ENCODE measurements around the gene ADCY10. TPM values are rescaled to one million over a fixed set of nuclear protein-coding genes. Genes with fewer than 3 reads are reported as not detected.
"Not testable (repeated sequence)": the region's sequence is repeated elsewhere in the genome, so short reads cannot be mapped to it uniquely, and the experiment has no call there.

ADCY10 gene
- total and polyA plus RNA-seq, 2 donors (not counting 3 experiments of a cell fraction or from before 2014, with no cell fraction given), result not detected

GRCh38 chr1:167832693-167833092 is 81.2 kb downstream of the ADCY10 start:
- H3K4me3 ChIP-seq (replicated peaks in 1 of 3; ENCODE audit: insufficient read depth in 1 of 3, low read depth in 1 of 3, low read length in 3 of 3), result no peak overlapping the region
- ChIA-PET POLR2A (no interaction called here), CTCF (no interaction called here)
- dilution Hi-C loops (cut with MboI; ENCODE audit: extremely low pct_ligation_motif_present, low sequenced_read_pairs), result no loop called here
- H3K4me1 ChIP-seq (ENCODE audit: control insufficient read depth, extremely low read depth, insufficient read depth, low read length), result peaks cover 2% of the 10 kb centered on the region
- no TSS peak for BruUV-seq (replicated peaks)
- H3K9ac ChIP-seq (replicated peaks; ENCODE audit: extremely low read depth, insufficient read depth, low read length), result no peak overlapping the region
- no peaks in the 10 kb centered on the region for H4K20me1 ChIP-seq (replicated peaks; ENCODE audit: control insufficient read depth, extremely low read depth, insufficient read depth, low read length)
- intact Hi-C loops (cut with micrococcal nuclease), result no loop called here
- no peak overlapping the region for H3K4me2 ChIP-seq (ENCODE audit: insufficient read depth, low read length)
- peaks cover 0 to 1% of the 10 kb centered on the region in 2 experiments for H3K27me3 ChIP-seq (ENCODE audit: control insufficient read depth in 2 of 2, insufficient read depth in 2 of 2, low read length in 2 of 2)
- H3K79me2 ChIP-seq (ENCODE audit: control insufficient read depth, insufficient read depth, low read length), result no peaks in the 10 kb centered on the region
- no peak overlapping the region for H3K27ac ChIP-seq (ENCODE audit: insufficient read depth, low read depth, low read length)
- no peak for TF ChIP-seq MYC (IDR thresholded peaks at IDR 0.05; ENCODE audit: low read depth, low read length)
- no peak for TF ChIP-seq EZH2 (IDR thresholded peaks at IDR 0.05; ENCODE audit: borderline replicate concordance, low read depth, low read length, severe bottlenecking)
- no peak for TF ChIP-seq POLR2A (IDR thresholded peaks at IDR 0.05; ENCODE audit: low read depth, low read length)
- TF ChIP-seq, protein P1, sequence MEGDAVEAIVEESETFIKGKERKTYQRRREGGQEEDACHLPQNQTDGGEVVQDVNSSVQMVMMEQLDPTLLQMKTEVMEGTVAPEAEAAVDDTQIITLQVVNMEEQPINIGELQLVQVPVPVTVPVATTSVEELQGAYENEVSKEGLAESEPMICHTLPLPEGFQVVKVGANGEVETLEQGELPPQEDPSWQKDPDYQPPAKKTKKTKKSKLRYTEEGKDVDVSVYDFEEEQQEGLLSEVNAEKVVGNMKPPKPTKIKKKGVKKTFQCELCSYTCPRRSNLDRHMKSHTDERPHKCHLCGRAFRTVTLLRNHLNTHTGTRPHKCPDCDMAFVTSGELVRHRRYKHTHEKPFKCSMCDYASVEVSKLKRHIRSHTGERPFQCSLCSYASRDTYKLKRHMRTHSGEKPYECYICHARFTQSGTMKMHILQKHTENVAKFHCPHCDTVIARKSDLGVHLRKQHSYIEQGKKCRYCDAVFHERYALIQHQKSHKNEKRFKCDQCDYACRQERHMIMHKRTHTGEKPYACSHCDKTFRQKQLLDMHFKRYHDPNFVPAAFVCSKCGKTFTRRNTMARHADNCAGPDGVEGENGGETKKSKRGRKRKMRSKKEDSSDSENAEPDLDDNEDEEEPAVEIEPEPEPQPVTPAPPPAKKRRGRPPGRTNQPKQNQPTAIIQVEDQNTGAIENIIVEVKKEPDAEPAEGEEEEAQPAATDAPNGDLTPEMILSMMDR (IDR thresholded peaks at IDR 0.05; ENCODE audit: extremely low read depth in 1 of 2, insufficient read depth in 1 of 2, low read depth in 1 of 2, low read length in 2 of 2), result no peak
- no peak for TF ChIP-seq POLR2AphosphoS5 (IDR thresholded peaks at IDR 0.05; ENCODE audit: insufficient read depth, low read depth, low read length)
- TF ChIP-seq JUN (IDR thresholded peaks at IDR 0.05; ENCODE audit: borderline replicate concordance, insufficient read depth, insufficient read length, low read depth), result no peak
- TF ChIP-seq GATA2 (IDR thresholded peaks at IDR 0.05; ENCODE audit: insufficient read depth, insufficient read length, low read depth, low read length), result no peak
- no peak for TF ChIP-seq FOS (IDR thresholded peaks at IDR 0.05; ENCODE audit: borderline replicate concordance, insufficient read depth, low read length)
- no peak overlapping the region for H2AFZ ChIP-seq (ENCODE audit: low read depth, low read length)
- DNase-seq (ENCODE audit: low read depth, low spot score), result no peak
- H3K9me1 ChIP-seq (replicated peaks; ENCODE audit: control insufficient read depth, extremely low read depth, insufficient read depth, low read length), result no peaks in the 10 kb centered on the region
- H3K9me3 ChIP-seq (replicated peaks; ENCODE audit: control insufficient read depth, insufficient read depth, low read length), result no peaks in the 10 kb centered on the region
- no peak for FAIRE-seq
- no peaks in the 10 kb centered on the region for H3K36me3 ChIP-seq (ENCODE audit: control insufficient read depth in 2 of 2, extremely low read depth in 1 of 2, insufficient read depth in 2 of 2, low read length in 2 of 2)

- H3K4me2 ChIP-seq (ENCODE audit: insufficient read depth, low read length); DNase-seq (ENCODE audit: low read depth, low spot score); dilution Hi-C loops (cut with MboI; ENCODE audit: extremely low pct_ligation_motif_present, low sequenced_read_pairs); H3K27ac ChIP-seq (ENCODE audit: insufficient read depth, low read depth, low read length); H3K4me3 ChIP-seq (replicated peaks in 1 of 3; ENCODE audit: insufficient read depth in 1 of 3, low read depth in 1 of 3, low read length in 3 of 3); H3K9me3 ChIP-seq (replicated peaks; ENCODE audit: control insufficient read depth, insufficient read depth, low read length); H3K36me3 ChIP-seq (ENCODE audit: control insufficient read depth in 2 of 2, extremely low read depth in 1 of 2, insufficient read depth in 2 of 2, low read length in 2 of 2); H3K9ac ChIP-seq (replicated peaks; ENCODE audit: extremely low read depth, insufficient read depth, low read length); BruUV-seq (replicated peaks); H3K27me3 ChIP-seq (ENCODE audit: control insufficient read depth in 2 of 2, insufficient read depth in 2 of 2, low read length in 2 of 2); H3K4me1 ChIP-seq (ENCODE audit: control insufficient read depth, extremely low read depth, insufficient read depth, low read length); POLR2A ChIA-PET; intact Hi-C loops (cut with micrococcal nuclease); FAIRE-seq; H2AFZ ChIP-seq (ENCODE audit: low read depth, low read length); H3K9me1 ChIP-seq (replicated peaks; ENCODE audit: control insufficient read depth, extremely low read depth, insufficient read depth, low read length); H4K20me1 ChIP-seq (replicated peaks; ENCODE audit: control insufficient read depth, extremely low read depth, insufficient read depth, low read length); H3K79me2 ChIP-seq (ENCODE audit: control insufficient read depth, insufficient read depth, low read length): not testable (repeated sequence)
- CTCF ChIA-PET, result interaction anchor here (0.7 to 1.2 kb wide), 2 partner anchors 39 to 252 kb away, joined by 3 to 5 read pairs; no protein-coding TSS in a partner anchor
Observed at GRCh38 chr1:167830668-167831067, 83.3 kb downstream of the ADCY10 start.
